GM21515 (cell line): Measurements from ENCODE around the gene MRPL12.

Experiments
- ATAC-seq: cut with Tn5 transposase; IDR thresholded peaks from one replicate; pipeline ENCODE4 v1.9.1; 2021; ENCODE audit not compliant: unreplicated experiment

MRPL12 gene

GRCh38 chr17:81682565-81683207 lies 20.5 kb upstream of the MRPL12 start:
- no peak for ATAC-seq

- peak; percentile 8 for ATAC-seq
Observed at GRCh38 chr17:81683208-81683583, 20.0 kb upstream of the MRPL12 start.

- peak; percentile 85 for ATAC-seq
Observed at GRCh38 chr17:81683584-81684441, 19.4 kb upstream of the MRPL12 start, which contains the start of the genes ARL16 and HGS. Gene ARL16, minus strand, starts transcription at chr17:81683797. Its CDS starts 44 bp downstream, at chr17:81683753. Gene HGS, plus strand, starts transcription at chr17:81684011. Its CDS starts 56 bp downstream, at chr17:81684067.

- no peak for ATAC-seq
Observed at GRCh38 chr17:81684442-81684911, 18.7 kb upstream of the MRPL12 start.

GRCh38 chr17:81685108-81685507 lies 18.1 kb upstream of the MRPL12 start:
- no peak for ATAC-seq

GRCh38 chr17:81686614-81687013 lies 16.6 kb upstream of the MRPL12 start:
- ATAC-seq, result no peak

GRCh38 chr17:81687770-81688541 lies 15.2 kb upstream of the MRPL12 start:
- no peak for ATAC-seq

GRCh38 chr17:81688616-81689015 lies 14.6 kb upstream of the MRPL12 start:
- no peak for ATAC-seq

- ATAC-seq, result no peak
Observed at GRCh38 chr17:81690066-81690465, 13.1 kb upstream of the MRPL12 start.

GRCh38 chr17:81690549-81690948 lies 12.6 kb upstream of the MRPL12 start:
- ATAC-seq, result no peak

- ATAC-seq, result no peak
Observed at GRCh38 chr17:81691196-81691595, 12.0 kb upstream of the MRPL12 start.

GRCh38 chr17:81691608-81692007 lies 11.6 kb upstream of the MRPL12 start:
- ATAC-seq, result no peak

- ATAC-seq, result no peak
Observed at GRCh38 chr17:81693509-81694210, 9.5 kb upstream of the MRPL12 start.

GRCh38 chr17:81694810-81695209 lies 8.4 kb upstream of the MRPL12 start:
- no peak for ATAC-seq

GRCh38 chr17:81695211-81695610 lies 8.0 kb upstream of the MRPL12 start:
- ATAC-seq, result no peak

- ATAC-seq, result no peak
Observed at GRCh38 chr17:81695801-81696200, 7.4 kb upstream of the MRPL12 start.

GRCh38 chr17:81696218-81696941 lies 6.8 kb upstream of the MRPL12 start:
- no peak for ATAC-seq

GRCh38 chr17:81697261-81698044 lies 5.7 kb upstream of the MRPL12 start:
- no peak for ATAC-seq
